Ishikawa (cell line): ENCODE data around the gene DTYMK.

Experiments used
- CEBPB ChIP-seq: IDR thresholded peaks from 2 replicates; pipeline ENCODE4 v1.6.1; 2012
- CREB1 ChIP-seq: IDR thresholded peaks from 2 replicates; pipeline ENCODE4 v1.6.1; 2012; ENCODE audit warnings: low read depth
- EGR1 ChIP-seq: IDR thresholded peaks from 2 replicates; pipeline ENCODE4 v1.6.1; 2012
- EP300 ChIP-seq: IDR thresholded peaks from 2 replicates; pipeline ENCODE4 v1.6.1; 2012; ENCODE audit warnings: borderline replicate concordance
- FOXM1 ChIP-seq: IDR thresholded peaks from 2 replicates; pipeline ENCODE4 v1.6.1; 2012; ENCODE audit warnings: low read depth, borderline replicate concordance
- NFIC ChIP-seq: IDR thresholded peaks from 2 replicates; pipeline ENCODE4 v1.6.1; 2012
- RAD21 ChIP-seq: IDR thresholded peaks from 2 replicates; pipeline ENCODE4 v1.6.1; 2012; ENCODE audit warnings: low read depth
- REST ChIP-seq: IDR thresholded peaks from 2 replicates; pipeline ENCODE4 v1.6.1; 2012; ENCODE audit warnings: low read depth, mild to moderate bottlenecking
- TAF1 ChIP-seq: IDR thresholded peaks from 2 replicates; pipeline ENCODE4 v1.6.1; 2012; ENCODE audit warnings: low read depth, mild to moderate bottlenecking
- TCF12 ChIP-seq: IDR thresholded peaks from 2 replicates; pipeline ENCODE4 v1.6.1; 2012; ENCODE audit warnings: low read depth
- TEAD4 ChIP-seq: IDR thresholded peaks from 2 replicates; pipeline ENCODE4 v1.6.1; 2012
- YY1 ChIP-seq: IDR thresholded peaks from 2 replicates; pipeline ENCODE4 v1.6.1; 2012; ENCODE audit warnings: low read depth
- ZBTB7A ChIP-seq: IDR thresholded peaks from 2 replicates; pipeline ENCODE4 v1.6.1; 2012; ENCODE audit warnings: low read depth
- TF ChIP-seq, protein P1 (sequence below): IDR thresholded peaks from 2 replicates; pipeline ENCODE4 v1.6.1; 2012
- TF ChIP-seq, protein P2 (sequence below): IDR thresholded peaks from 2 replicates; pipeline ENCODE4 v1.6.1; 2012

Gene DTYMK

DNA sequence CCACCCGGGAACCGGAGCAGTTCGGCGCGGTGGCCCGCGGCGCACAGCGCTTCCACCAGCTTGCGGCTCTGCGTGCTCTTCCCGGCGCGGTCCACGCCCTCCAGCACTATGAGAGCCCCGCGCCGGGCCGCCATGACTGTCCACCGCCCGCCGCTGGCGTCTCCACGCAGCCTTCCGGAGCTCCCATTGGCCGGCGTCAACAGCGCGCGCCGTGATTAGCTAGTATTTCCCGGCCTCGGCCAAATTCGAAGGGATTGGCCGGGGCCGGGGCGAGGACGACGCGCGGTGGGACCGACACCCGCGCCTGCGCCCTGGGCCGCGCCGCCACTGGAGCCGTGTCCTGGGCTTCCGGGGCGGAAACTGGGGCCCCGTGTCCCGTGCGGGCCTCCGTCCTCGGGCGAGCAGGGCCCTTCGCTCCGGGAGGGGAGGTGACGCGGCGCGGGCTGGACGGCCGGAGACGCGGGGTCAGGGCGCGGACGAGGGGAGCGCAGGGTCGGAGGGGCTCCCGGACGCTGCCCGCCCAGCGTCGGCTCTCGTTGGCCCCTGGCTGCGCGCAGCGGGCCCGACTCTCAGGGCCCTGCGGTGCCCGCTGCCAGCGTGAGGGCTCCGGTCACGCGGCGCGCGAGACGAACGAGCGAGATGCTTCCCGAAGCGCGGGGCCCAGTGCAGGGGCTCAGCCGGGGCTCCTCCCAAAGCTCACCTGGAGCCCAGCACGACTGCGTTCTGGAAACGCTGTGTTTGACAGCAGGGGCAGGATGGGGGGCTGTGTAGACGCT lies at the start of gene DTYMK:
TSS of gene DTYMK (minus strand) at position 166 of the 776 bp plus-strand sequence. CDS start at position 134, 32 bp downstream.
- no peak for TF ChIP-seq CEBPB
- peak; percentile 31; the same call in 1 of the 2 replicates for TF ChIP-seq TCF12
- peak; percentile 13; the same call in 1 of the 2 replicates for TF ChIP-seq TEAD4
- TF ChIP-seq TAF1, result peak; percentile 88
- no peak for TF ChIP-seq EGR1
- TF ChIP-seq YY1, result peak; percentile 93
- no peak for TF ChIP-seq ZBTB7A
- TF ChIP-seq FOXM1, result peak; percentile 88
- no peak for TF ChIP-seq RAD21
- no peak for TF ChIP-seq REST
- TF ChIP-seq EP300, result no peak
- TF ChIP-seq, protein P1, sequence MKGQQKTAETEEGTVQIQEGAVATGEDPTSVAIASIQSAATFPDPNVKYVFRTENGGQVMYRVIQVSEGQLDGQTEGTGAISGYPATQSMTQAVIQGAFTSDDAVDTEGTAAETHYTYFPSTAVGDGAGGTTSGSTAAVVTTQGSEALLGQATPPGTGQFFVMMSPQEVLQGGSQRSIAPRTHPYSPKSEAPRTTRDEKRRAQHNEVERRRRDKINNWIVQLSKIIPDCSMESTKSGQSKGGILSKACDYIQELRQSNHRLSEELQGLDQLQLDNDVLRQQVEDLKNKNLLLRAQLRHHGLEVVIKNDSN, result no peak; the same call in 1 of the 2 replicates
- TF ChIP-seq CREB1, result peak; percentile 77
- no peak for TF ChIP-seq NFIC
- TF ChIP-seq, protein P2, sequence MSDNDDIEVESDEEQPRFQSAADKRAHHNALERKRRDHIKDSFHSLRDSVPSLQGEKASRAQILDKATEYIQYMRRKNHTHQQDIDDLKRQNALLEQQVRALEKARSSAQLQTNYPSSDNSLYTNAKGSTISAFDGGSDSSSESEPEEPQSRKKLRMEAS, result peak; percentile 90; the same call in 1 of the 2 replicates

DNA sequence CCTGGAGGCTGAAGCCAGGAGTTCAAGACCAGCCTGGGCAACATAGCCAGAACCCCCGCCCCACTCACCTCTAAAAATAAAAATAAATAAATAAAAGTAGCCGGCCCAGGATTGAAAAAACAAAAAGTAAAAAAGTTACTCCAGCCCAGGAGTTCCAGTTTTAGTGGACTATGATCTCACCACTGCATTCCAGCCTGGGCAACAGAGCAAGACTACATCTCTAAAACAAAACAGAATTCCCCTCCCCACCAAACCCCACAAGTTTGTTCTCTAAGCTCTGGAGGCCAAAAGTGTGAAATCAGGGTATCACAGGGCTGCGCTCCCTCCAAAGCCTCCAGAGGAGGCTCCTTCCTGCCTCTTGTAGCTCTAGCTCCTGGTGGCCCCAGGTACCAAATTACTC lies 49.5 kb upstream of the DTYMK start:
- TF ChIP-seq, protein P2, result no peak
- no peak for TF ChIP-seq RAD21
- no peak for TF ChIP-seq CREB1
- no peak for TF ChIP-seq FOXM1
- TF ChIP-seq ZBTB7A, result no peak
- TF ChIP-seq YY1, result no peak
- no peak for TF ChIP-seq TCF12
- TF ChIP-seq EGR1, result no peak
- TF ChIP-seq, protein P1, result no peak
- no peak for TF ChIP-seq REST
- no peak for TF ChIP-seq EP300
- TF ChIP-seq CEBPB, result no peak
- TF ChIP-seq NFIC, result no peak
- no peak for TF ChIP-seq TAF1
- no peak for TF ChIP-seq TEAD4

DNA sequence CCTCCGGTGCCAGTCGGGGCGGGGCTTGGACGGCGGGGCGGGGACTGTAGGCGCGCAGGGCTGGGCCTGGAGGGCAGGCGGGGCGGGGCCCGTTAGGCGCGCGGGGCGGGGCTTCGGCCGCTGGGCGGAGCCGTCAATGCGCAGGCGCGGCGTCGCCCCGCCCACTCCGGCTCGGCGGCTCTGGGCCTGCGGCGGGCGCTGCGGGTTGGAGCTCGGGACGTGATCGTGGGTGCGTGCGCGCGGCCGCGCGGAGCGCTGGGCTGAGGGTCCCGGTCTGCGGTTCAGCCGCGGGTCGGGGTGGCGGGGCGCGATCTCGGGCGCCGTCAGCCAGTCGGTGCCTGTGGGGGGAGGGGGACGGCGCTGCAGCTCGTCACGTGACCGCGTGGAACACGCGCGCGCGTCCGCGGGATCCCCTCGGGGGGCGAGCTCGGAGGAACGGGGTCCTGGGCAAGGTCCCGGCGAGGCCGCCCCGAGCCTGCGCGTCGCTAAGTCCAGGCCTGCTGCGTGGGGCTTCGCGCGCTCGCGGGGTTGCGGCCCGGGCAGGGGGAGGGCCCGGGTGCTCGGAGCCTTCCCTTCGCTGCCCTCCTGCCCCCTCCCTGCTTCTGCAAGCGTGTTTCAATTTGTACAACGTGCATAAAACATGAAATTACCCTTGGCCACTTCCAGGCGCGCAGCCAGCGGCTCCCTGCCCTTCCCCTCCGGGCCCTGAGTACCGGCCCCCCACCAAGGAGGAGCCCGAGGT lies 48.0 kb upstream of the DTYMK start, which contains the start of gene D2HGDH:
TSS of gene D2HGDH (plus strand) at position 164 of the 742 bp plus-strand sequence. CDS start 595 bp downstream, outside the sequence.
- TF ChIP-seq TCF12 (no peak), CREB1 (no peak), EP300 (0 out of 2 replicates have a peak, but pooled peaks have one; percentile 6), TAF1 (peak; percentile 39; the same call in 1 of the 2 replicates), FOXM1 (no peak), RAD21 (no peak), REST (no peak), NFIC (no peak), TEAD4 (no peak), ZBTB7A (no peak), YY1 (0 out of 2 replicates have a peak, but pooled peaks have one; percentile 10), CEBPB (no peak), EGR1 (no peak)
- TF ChIP-seq, protein P1, result peak; percentile 96
- TF ChIP-seq, protein P2, result peak; percentile 72
